ENCODE results near the gene SLCO2B1. TPM values are rescaled to one million over a fixed set of nuclear protein-coding genes. Genes with fewer than 3 reads are reported as not detected.

The SLCO2B1 gene
- total RNA-seq, 2 donors from 2014 or later, result 1.1 to 1.9 TPM

DNA sequence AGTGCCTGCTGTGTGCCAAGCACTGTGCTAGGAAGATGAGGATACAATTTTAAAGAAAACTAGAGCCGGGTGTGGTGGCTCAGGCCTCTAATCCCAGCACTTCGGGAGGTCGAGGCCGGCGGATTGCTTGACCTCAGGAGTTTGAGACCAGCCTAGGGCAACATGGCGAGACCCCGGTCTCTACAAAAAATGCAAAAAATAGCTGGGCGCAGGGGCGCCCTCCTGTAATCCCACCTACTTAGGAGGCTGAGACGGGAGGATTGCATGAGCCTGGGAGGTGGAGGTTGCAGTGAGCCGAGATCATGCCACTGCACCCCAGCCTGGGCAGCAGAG, 98.0 kb downstream of the SLCO2B1 start:
- DNase-seq, result no peak
- no peak overlapping the region for H3K4me3 Mint-ChIP-seq
- H3K27ac Mint-ChIP-seq, result no peak overlapping the region
- Histone ChIP-seq H3K9me3 (ENCODE audit: control insufficient read depth, low read length) (peaks cover 16% of the 10 kb centered on the region), H3K9ac (ENCODE audit: extremely low read depth, low read length, poor library complexity, severe bottlenecking) (no peak overlapping the region), H3K4me3 (ENCODE audit: low read length) (no peak overlapping the region), H3K4me1 (ENCODE audit: control insufficient read depth, insufficient read depth, low read length) (no peaks in the 10 kb centered on the region), H3K27ac (ENCODE audit: low read depth, low read length) (no peak overlapping the region), H3K27me3 (ENCODE audit: control insufficient read depth, insufficient read depth, low read length, poor library complexity, severe bottlenecking) (peaks cover 23% of the 10 kb centered on the region), H3K36me3 (ENCODE audit: control insufficient read depth, insufficient read depth, low read length) (no peaks in the 10 kb centered on the region)
- TF ChIP-seq, protein P1, sequence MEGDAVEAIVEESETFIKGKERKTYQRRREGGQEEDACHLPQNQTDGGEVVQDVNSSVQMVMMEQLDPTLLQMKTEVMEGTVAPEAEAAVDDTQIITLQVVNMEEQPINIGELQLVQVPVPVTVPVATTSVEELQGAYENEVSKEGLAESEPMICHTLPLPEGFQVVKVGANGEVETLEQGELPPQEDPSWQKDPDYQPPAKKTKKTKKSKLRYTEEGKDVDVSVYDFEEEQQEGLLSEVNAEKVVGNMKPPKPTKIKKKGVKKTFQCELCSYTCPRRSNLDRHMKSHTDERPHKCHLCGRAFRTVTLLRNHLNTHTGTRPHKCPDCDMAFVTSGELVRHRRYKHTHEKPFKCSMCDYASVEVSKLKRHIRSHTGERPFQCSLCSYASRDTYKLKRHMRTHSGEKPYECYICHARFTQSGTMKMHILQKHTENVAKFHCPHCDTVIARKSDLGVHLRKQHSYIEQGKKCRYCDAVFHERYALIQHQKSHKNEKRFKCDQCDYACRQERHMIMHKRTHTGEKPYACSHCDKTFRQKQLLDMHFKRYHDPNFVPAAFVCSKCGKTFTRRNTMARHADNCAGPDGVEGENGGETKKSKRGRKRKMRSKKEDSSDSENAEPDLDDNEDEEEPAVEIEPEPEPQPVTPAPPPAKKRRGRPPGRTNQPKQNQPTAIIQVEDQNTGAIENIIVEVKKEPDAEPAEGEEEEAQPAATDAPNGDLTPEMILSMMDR (conservative IDR thresholded peaks at IDR 0.05), result no peak
- no peaks in the 10 kb centered on the region for H3K36me3 Mint-ChIP-seq (ENCODE audit: low read depth)
- H3K27me3 Mint-ChIP-seq (ENCODE audit: insufficient read depth), result peaks cover 62% of the 10 kb centered on the region
- no peaks in the 10 kb centered on the region for H3K4me1 Mint-ChIP-seq
- peaks cover 13% of the 10 kb centered on the region for H3K9me3 Mint-ChIP-seq
- WGBS, 2 experiments (ENCODE audit: insufficient coverage in 1 of 2, insufficient read length in 1 of 2), result 42 to 50% methylated on average over 10 to 11 of the region's 11 CpGs

DNA sequence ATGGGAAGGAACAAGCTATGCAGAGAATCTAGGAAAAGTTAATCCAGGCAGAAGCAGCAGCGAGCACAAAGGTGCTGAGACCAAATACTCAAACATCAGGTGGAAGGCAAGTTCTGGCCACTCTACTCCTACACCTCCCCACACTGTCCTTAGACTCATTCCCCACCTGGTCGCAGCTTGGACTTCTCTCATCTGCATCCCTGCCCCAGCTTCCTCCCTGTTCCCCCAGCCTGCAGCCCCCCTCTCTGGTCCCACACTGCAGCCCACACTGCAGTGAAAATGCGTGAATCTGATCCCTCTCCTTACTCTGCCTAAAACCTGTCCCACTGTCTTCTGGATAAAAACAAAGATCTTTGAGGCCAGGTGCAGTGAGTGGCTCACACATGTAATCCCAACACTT, 98.8 kb downstream of the SLCO2B1 start:
- DNase-seq, result peak; percentile 48
- peaks cover 16% of the 10 kb centered on the region for H3K9me3 Mint-ChIP-seq
- H3K36me3 Mint-ChIP-seq (ENCODE audit: low read depth), result no peaks in the 10 kb centered on the region
- peaks cover 58% of the 10 kb centered on the region for H3K27me3 Mint-ChIP-seq (ENCODE audit: insufficient read depth)
- Histone ChIP-seq H3K36me3 (ENCODE audit: control insufficient read depth, insufficient read depth, low read length) (no peaks in the 10 kb centered on the region), H3K4me1 (ENCODE audit: control insufficient read depth, insufficient read depth, low read length) (no peaks in the 10 kb centered on the region), H3K9ac (ENCODE audit: extremely low read depth, low read length, poor library complexity, severe bottlenecking) (no peak overlapping the region), H3K9me3 (ENCODE audit: control insufficient read depth, low read length) (peaks cover 16% of the 10 kb centered on the region), H3K27me3 (ENCODE audit: control insufficient read depth, insufficient read depth, low read length, poor library complexity, severe bottlenecking) (peaks cover 15% of the 10 kb centered on the region), H3K27ac (ENCODE audit: low read depth, low read length) (no peak overlapping the region), H3K4me3 (ENCODE audit: low read length) (no peak overlapping the region)
- no peak overlapping the region for H3K4me3 Mint-ChIP-seq
- 65% methylated on average over 3 of the region's 3 CpGs; no CpG with 5 or more reads in 1 of the 2 experiments for WGBS, 2 experiments (ENCODE audit: insufficient coverage in 1 of 2, insufficient read length in 1 of 2)
- no peaks in the 10 kb centered on the region for H3K4me1 Mint-ChIP-seq
- TF ChIP-seq, protein P1 (conservative IDR thresholded peaks at IDR 0.05), result no peak
- H3K27ac Mint-ChIP-seq, result no peak overlapping the region

DNA sequence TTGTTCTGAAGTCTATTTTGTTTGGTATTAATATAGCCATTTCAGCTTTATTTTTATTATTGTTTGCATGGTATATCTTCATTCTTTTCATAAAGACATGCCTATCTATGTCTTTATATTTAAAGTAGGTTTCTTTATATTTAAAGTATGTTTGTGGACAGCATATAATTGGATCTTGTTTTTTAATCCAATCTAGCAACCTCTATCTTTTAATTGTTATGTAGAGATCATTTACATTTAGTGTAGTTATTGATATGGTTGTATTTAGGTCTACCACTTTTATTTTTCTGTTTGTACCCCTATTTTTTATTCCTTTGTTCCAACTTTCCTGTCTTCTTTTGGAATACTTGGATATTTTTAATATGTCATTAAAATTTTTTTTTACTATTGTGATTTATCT, 103.4 kb downstream of the SLCO2B1 start:
- Mint-ChIP-seq H3K27me3 (ENCODE audit: insufficient read depth) (peaks cover 82% of the 10 kb centered on the region), H3K4me1 (no peaks in the 10 kb centered on the region), H3K36me3 (ENCODE audit: low read depth) (no peaks in the 10 kb centered on the region), H3K4me3 (no peak overlapping the region), H3K27ac (no peak overlapping the region), H3K9me3 (peaks cover 16% of the 10 kb centered on the region)
- H3K27ac ChIP-seq (ENCODE audit: low read depth, low read length), result no peak overlapping the region
- no peak overlapping the region for H3K4me3 ChIP-seq (ENCODE audit: low read length)
- no peaks in the 10 kb centered on the region for H3K36me3 ChIP-seq (ENCODE audit: control insufficient read depth, insufficient read depth, low read length)
- H3K9ac ChIP-seq (ENCODE audit: extremely low read depth, low read length, poor library complexity, severe bottlenecking), result no peak overlapping the region
- no peak for DNase-seq
- TF ChIP-seq, protein P1 (conservative IDR thresholded peaks at IDR 0.05), result no peak
- peaks cover 16% of the 10 kb centered on the region for H3K9me3 ChIP-seq (ENCODE audit: control insufficient read depth, low read length)
- H3K4me1 ChIP-seq (ENCODE audit: control insufficient read depth, insufficient read depth, low read length), result no peaks in the 10 kb centered on the region
- H3K27me3 ChIP-seq (ENCODE audit: control insufficient read depth, insufficient read depth, low read length, poor library complexity, severe bottlenecking), result peaks cover 29% of the 10 kb centered on the region

Other genes with a start within 250 kb of the SLCO2B1 start
- gene XRRA1, start 202.0 kb upstream of the SLCO2B1 start, total RNA-seq, result 1 to 10 TPM; 7.2 to 9.0 TPM
- 100 to 1,000 TPM; 131 to 141 TPM for gene SPCS2, start 201.8 kb upstream of the SLCO2B1 start, total RNA-seq
- 10 to 100 TPM in 1 of 2 donors, 1 to 10 TPM in 1; 9.1 to 10.8 TPM for gene NEU3, start 162.2 kb upstream of the SLCO2B1 start, total RNA-seq
- gene OR2AT4, start 54.2 kb upstream of the SLCO2B1 start, total RNA-seq, result not detected
- gene TPBGL, start 89.7 kb downstream of the SLCO2B1 start, total RNA-seq, result under 1 TPM in 1 of 2 donors, not detected in 1; 0.13 TPM
- gene ARRB1, start 200.6 kb downstream of the SLCO2B1 start, total RNA-seq, result 100 to 1,000 TPM in 1 of 2 donors, 10 to 100 TPM in 1; 41.7 to 128 TPM
- gene RPS3, start 248.4 kb downstream of the SLCO2B1 start, total RNA-seq, result 1,000 to 10,000 TPM; 2,923 to 3,877 TPM